ENCODE data around the gene PHACTR3.

- TF ChIP-seq, protein P1, sequence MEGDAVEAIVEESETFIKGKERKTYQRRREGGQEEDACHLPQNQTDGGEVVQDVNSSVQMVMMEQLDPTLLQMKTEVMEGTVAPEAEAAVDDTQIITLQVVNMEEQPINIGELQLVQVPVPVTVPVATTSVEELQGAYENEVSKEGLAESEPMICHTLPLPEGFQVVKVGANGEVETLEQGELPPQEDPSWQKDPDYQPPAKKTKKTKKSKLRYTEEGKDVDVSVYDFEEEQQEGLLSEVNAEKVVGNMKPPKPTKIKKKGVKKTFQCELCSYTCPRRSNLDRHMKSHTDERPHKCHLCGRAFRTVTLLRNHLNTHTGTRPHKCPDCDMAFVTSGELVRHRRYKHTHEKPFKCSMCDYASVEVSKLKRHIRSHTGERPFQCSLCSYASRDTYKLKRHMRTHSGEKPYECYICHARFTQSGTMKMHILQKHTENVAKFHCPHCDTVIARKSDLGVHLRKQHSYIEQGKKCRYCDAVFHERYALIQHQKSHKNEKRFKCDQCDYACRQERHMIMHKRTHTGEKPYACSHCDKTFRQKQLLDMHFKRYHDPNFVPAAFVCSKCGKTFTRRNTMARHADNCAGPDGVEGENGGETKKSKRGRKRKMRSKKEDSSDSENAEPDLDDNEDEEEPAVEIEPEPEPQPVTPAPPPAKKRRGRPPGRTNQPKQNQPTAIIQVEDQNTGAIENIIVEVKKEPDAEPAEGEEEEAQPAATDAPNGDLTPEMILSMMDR (conservative IDR thresholded peaks at IDR 0.05 in 1 of 2, IDR thresholded peaks at IDR 0.05 in 1 of 2; ENCODE audit: low read depth in 1 of 2, low read length in 2 of 2), result no peak
- TF ChIP-seq EZH2 (IDR thresholded peaks at IDR 0.05; ENCODE audit: low read length, missing control alignments), result no peak
Observed at GRCh38 chr20:59827138-59828056, 223.1 kb downstream of the PHACTR3 start.
